Panc1 (cell line): ENCODE results near the gene SOHLH2. TPM values are rescaled to one million over a fixed set of nuclear protein-coding genes. Genes with fewer than 3 reads are reported as not detected.

Experiments used
- ATAC-seq: fragments of 200-7000 bp; cut with Tn5 transposase; 2 replicates; pipeline ENCODE4 v1.9.1; 2020; ENCODE audit warnings: mild to moderate bottlenecking, moderate library complexity
- BruUV-seq: library from RNA; stranded (reverse); fragments of 400-500 nt; replicated peaks from 2 replicates; lab custom pipeline; 2021; lab: Mats Ljungman, UMichigan
- CTCF ChIA-PET: fragments of 300-600 bp; sonication (Branson Sonifier 250); formaldehyde crosslinking; loops from one replicate; lab custom pipeline; 2022; ENCODE audit warnings: antibody characterized with exemption; lab: Charles Lee
- POLR2A ChIA-PET: fragments of 300-600 bp; sonication (Branson Sonifier 250); formaldehyde crosslinking; loops from one replicate; lab custom pipeline; 2022; ENCODE audit warnings: antibody characterized with exemption; lab: Charles Lee
- DNase-seq: peaks from one replicate; pipeline ENCODE4 v3.0.0-alpha.2; 2010; ENCODE audit warnings: low read depth, low spot score
- H3K27ac ChIP-seq: 2 replicates; pipeline ENCODE4 v1.5.1; 2011; ENCODE audit warnings: mild to moderate bottlenecking, low read length, inconsistent platforms
- H3K27me3 ChIP-seq: fragments of 200-500 bp; sonication (Bioruptor generic); 2 replicates; pipeline ENCODE4 v1.6.0; 2014; ENCODE audit warnings: low read length, inconsistent platforms; ENCODE audit not compliant: control insufficient read depth, insufficient read depth
- H3K36me3 ChIP-seq: fragments of 200-500 bp; sonication (Bioruptor generic); 2 replicates; pipeline ENCODE4 v1.5.1; 2014; ENCODE audit warnings: inconsistent platforms, mild to moderate bottlenecking, low read length, moderate library complexity; ENCODE audit not compliant: control insufficient read depth, insufficient read depth
- H3K4me1 ChIP-seq: 2 replicates; pipeline ENCODE4 v1.5.1; 2011; ENCODE audit warnings: inconsistent platforms, mild to moderate bottlenecking, low read length, moderate library complexity; ENCODE audit not compliant: control insufficient read depth, insufficient read depth
- H3K4me3 ChIP-seq, 2 experiments: 2 replicates each; pipeline ENCODE4 v1.5.1; 2011 to 2012; ENCODE audit warnings: low read depth in 2 of 2, low read length in 2 of 2, mild to moderate bottlenecking in 2 of 2, inconsistent platforms in 1 of 2, moderate library complexity in 1 of 2
- H3K9me3 ChIP-seq: fragments of 200-500 bp; sonication (Bioruptor generic); 2 replicates; pipeline ENCODE4 v1.5.1; 2014; ENCODE audit warnings: low read depth, mild to moderate bottlenecking, inconsistent platforms, low read length, moderate library complexity; ENCODE audit not compliant: control insufficient read depth, insufficient read depth
- POLR2AphosphoS5 ChIP-seq: IDR thresholded peaks from 2 replicates; pipeline ENCODE4 v1.6.1; 2012; ENCODE audit warnings: mild to moderate bottlenecking, low read depth, low read length, moderate library complexity
- SIN3A ChIP-seq: IDR thresholded peaks from 2 replicates; pipeline ENCODE4 v1.6.1; 2012; ENCODE audit warnings: low read depth, mild to moderate bottlenecking, low read length, moderate library complexity, borderline replicate concordance; ENCODE audit not compliant: insufficient read depth
- TCF7L2 ChIP-seq: IDR thresholded peaks from 2 replicates; pipeline ENCODE4 v1.6.1; 2011; ENCODE audit warnings: mild to moderate bottlenecking, low read depth, low read length, inconsistent platforms
- in situ Hi-C: cut with HindIII; loops from 2 replicates; pipeline ENCODE4 v1.10.0; 2016; ENCODE audit warnings: low sequenced_read_pairs, low pct_unique_long_range_greater_than_20kb
- intact Hi-C: fragments of 100-400 bp; cut with micrococcal nuclease; formaldehyde crosslinking; loops from one replicate; pipeline ENCODE4 v1.10.0; 2022; ENCODE audit not compliant: unreplicated experiment
- total RNA-seq: library from RNA; stranded (reverse); gene quantifications from one replicate; pipeline ENCODE4 v1.2.1, GENCODE V29; 2021; ENCODE audit not compliant: unreplicated experiment
- TF ChIP-seq, protein P1 (sequence below): fragments of 450-650 bp; IDR thresholded peaks from 2 replicates; pipeline ENCODE4 v1.5.1; 2017; ENCODE audit warnings: mild to moderate bottlenecking
- TF ChIP-seq, protein P2 (sequence below), 2 experiments: IDR thresholded peaks; 2 replicates each; pipeline ENCODE4 v1.6.1; 2011 to 2012; ENCODE audit warnings: low read depth in 2 of 2, control low read depth in 1 of 2, low read length in 1 of 2, mild to moderate bottlenecking in 1 of 2, moderate library complexity in 1 of 2; ENCODE audit not compliant: insufficient read depth in 1 of 2

The SOHLH2 gene
- total RNA-seq, 1 experiment from 2014 or later = 0.08 TPM

DNA sequence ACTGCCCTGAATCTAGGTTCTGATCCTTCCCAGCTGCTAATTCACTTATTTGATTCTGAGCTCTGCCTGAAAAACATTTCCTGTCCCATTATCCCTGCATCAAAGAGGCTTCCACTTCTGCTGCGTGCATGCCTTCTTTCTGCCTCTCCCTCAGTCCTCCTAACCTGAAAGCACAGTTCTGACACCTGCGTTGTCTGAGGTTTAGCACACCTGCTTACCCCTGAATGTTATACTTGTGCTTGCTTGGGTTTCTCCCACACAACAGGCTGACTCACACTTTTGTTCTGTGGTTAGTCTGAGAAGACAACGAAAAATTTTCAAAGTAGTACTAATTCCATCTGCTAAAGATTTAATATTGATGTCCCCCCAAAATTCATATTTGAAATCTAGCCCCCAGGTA is 3.1 kb upstream of the SOHLH2 start:
- ChIA-PET POLR2A (no interaction called here), CTCF (no interaction called here)
- DNase-seq = no peak
- TF ChIP-seq TCF7L2 (no peak), POLR2AphosphoS5 (no peak), SIN3A (no peak)
- TF ChIP-seq, protein P1, sequence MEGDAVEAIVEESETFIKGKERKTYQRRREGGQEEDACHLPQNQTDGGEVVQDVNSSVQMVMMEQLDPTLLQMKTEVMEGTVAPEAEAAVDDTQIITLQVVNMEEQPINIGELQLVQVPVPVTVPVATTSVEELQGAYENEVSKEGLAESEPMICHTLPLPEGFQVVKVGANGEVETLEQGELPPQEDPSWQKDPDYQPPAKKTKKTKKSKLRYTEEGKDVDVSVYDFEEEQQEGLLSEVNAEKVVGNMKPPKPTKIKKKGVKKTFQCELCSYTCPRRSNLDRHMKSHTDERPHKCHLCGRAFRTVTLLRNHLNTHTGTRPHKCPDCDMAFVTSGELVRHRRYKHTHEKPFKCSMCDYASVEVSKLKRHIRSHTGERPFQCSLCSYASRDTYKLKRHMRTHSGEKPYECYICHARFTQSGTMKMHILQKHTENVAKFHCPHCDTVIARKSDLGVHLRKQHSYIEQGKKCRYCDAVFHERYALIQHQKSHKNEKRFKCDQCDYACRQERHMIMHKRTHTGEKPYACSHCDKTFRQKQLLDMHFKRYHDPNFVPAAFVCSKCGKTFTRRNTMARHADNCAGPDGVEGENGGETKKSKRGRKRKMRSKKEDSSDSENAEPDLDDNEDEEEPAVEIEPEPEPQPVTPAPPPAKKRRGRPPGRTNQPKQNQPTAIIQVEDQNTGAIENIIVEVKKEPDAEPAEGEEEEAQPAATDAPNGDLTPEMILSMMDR = no peak
- TF ChIP-seq, protein P2, sequence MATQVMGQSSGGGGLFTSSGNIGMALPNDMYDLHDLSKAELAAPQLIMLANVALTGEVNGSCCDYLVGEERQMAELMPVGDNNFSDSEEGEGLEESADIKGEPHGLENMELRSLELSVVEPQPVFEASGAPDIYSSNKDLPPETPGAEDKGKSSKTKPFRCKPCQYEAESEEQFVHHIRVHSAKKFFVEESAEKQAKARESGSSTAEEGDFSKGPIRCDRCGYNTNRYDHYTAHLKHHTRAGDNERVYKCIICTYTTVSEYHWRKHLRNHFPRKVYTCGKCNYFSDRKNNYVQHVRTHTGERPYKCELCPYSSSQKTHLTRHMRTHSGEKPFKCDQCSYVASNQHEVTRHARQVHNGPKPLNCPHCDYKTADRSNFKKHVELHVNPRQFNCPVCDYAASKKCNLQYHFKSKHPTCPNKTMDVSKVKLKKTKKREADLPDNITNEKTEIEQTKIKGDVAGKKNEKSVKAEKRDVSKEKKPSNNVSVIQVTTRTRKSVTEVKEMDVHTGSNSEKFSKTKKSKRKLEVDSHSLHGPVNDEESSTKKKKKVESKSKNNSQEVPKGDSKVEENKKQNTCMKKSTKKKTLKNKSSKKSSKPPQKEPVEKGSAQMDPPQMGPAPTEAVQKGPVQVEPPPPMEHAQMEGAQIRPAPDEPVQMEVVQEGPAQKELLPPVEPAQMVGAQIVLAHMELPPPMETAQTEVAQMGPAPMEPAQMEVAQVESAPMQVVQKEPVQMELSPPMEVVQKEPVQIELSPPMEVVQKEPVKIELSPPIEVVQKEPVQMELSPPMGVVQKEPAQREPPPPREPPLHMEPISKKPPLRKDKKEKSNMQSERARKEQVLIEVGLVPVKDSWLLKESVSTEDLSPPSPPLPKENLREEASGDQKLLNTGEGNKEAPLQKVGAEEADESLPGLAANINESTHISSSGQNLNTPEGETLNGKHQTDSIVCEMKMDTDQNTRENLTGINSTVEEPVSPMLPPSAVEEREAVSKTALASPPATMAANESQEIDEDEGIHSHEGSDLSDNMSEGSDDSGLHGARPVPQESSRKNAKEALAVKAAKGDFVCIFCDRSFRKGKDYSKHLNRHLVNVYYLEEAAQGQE (IDR thresholded peaks at IDR 0.05; ENCODE audit: insufficient read depth in 1 of 2, low read depth in 2 of 2, low read length in 1 of 2) = no peak
- Histone ChIP-seq H3K27ac (no peak overlapping the region), H3K4me1 (no peaks in the 10 kb centered on the region), H3K27me3 (no peaks in the 10 kb centered on the region), H3K4me3 (no peak overlapping the region), H3K36me3 (no peaks in the 10 kb centered on the region), H3K9me3 (no peaks in the 10 kb centered on the region)
- no peak for ATAC-seq
- in situ Hi-C loops = no loop called here
- intact Hi-C loops = no loop called here
- no TSS peak for BruUV-seq

GRCh38 chr13:36212789-36213188 is 1.6 kb downstream of the SOHLH2 start:
- Histone ChIP-seq H3K27ac (no peak overlapping the region), H3K9me3 (no peaks in the 10 kb centered on the region), H3K4me1 (no peaks in the 10 kb centered on the region), H3K27me3 (no peaks in the 10 kb centered on the region), H3K36me3 (no peaks in the 10 kb centered on the region), H3K4me3 (no peak overlapping the region)
- in situ Hi-C loops (no loop called here), intact Hi-C loops (no loop called here)
- ATAC-seq (no peak), DNase-seq (no peak)
- TF ChIP-seq, protein P1 = no peak
- TF ChIP-seq SIN3A (no peak), TCF7L2 (no peak), POLR2AphosphoS5 (no peak)
- TF ChIP-seq, protein P2 (IDR thresholded peaks at IDR 0.05; ENCODE audit: insufficient read depth in 1 of 2, low read depth in 2 of 2, low read length in 1 of 2) = no peak
- no TSS peak for BruUV-seq
- CTCF ChIA-PET = no interaction called here
- POLR2A ChIA-PET = no interaction called here
